GM19438 (cell line): ENCODE measurements around the gene GPRIN3.
"Not testable (repeated sequence)": the region's sequence is repeated elsewhere in the genome, so short reads cannot be mapped to it uniquely, and the experiment has no call there.

Source experiments
- ATAC-seq: cut with Tn5 transposase; IDR thresholded peaks from one replicate; pipeline ENCODE4 v1.9.1; 2021; ENCODE audit warnings: low read depth; ENCODE audit not compliant: unreplicated experiment

GPRIN3 gene

DNA sequence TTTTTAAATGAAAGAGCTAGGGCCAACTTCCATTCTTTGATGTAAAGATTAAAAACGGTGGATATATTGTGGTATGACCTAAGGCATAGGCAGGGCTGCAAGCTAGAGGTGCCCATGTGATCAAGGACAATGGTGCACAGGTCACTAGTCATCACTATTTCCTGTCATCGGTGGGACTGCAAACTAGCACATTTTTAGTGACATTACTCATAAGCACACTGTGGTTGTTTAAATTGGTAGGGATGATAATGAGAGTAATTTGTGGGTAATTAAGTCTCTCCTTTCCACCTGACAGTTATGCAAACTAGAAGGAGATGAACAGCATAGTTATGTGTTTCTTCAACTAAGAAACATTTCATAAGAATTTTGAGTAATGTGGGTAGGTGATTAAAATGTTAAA, 85.4 kb downstream of the GPRIN3 start:
- no peak for ATAC-seq

- no peak for ATAC-seq
These were observed 86.3 kb downstream of the GPRIN3 start for GRCh38 chr4:89221167-89221867.

- no peak for ATAC-seq
These were observed 89.0 kb downstream of the GPRIN3 start for GRCh38 chr4:89218587-89218986.

DNA sequence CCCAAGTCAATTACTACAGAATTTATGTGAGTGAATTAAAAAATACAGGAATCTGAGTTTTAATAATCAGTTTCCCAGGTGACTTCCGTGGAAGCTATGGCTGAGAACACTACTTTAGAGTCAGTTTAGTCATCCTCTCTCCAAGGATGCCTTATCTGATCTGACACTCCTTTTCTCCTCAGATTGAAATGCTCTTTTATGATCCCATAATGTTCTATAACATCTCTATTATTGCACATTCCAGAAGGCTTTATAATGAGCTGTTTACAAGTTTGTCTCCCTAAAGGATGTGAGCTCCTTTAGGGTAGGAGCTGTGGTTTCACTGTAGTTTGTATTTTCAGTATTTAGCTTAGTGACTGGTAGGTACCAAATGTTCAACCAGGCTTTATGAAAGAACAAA, 90.0 kb downstream of the GPRIN3 start:
- no peak for ATAC-seq

- no peak for ATAC-seq
These were observed 90.7 kb downstream of the GPRIN3 start for GRCh38 chr4:89216866-89217265.

- no peak for ATAC-seq
These were observed 91.2 kb downstream of the GPRIN3 start for GRCh38 chr4:89216422-89216821.

GRCh38 chr4:89215736-89216135, 91.9 kb downstream of the GPRIN3 start:
- ATAC-seq = no peak

- ATAC-seq = no peak
These were observed 93.3 kb downstream of the GPRIN3 start for GRCh38 chr4:89214308-89214707.

- ATAC-seq = no peak
These were observed 94.3 kb downstream of the GPRIN3 start for GRCh38 chr4:89213382-89213701.

GRCh38 chr4:89212666-89213381, 94.8 kb downstream of the GPRIN3 start:
- no peak for ATAC-seq

GRCh38 chr4:89204624-89205023, 103.0 kb downstream of the GPRIN3 start:
- no peak for ATAC-seq

GRCh38 chr4:89203902-89204301, 103.7 kb downstream of the GPRIN3 start:
- no peak for ATAC-seq

DNA sequence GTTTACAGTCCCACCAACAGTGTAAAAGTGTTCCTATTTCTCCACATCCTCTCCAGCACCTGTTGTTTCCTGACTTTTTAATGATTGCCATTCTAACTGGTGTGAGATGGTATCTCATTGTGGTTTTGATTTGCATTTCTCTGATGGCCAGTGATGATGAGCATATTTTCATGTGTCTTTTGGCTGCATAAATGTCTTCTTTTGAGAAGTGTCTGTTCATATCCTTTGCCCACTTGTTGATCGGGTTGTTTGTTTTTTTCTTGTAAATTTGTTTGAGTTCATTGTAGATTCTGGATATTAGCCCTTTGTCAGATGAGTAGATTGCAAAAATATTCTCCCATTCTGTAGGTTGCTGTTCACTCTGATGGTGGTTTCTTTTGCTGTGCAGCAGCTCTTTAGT, 108.2 kb downstream of the GPRIN3 start:
- not testable (repeated sequence) for ATAC-seq

GRCh38 chr4:89197920-89198319, 109.7 kb downstream of the GPRIN3 start:
- no peak for ATAC-seq

DNA sequence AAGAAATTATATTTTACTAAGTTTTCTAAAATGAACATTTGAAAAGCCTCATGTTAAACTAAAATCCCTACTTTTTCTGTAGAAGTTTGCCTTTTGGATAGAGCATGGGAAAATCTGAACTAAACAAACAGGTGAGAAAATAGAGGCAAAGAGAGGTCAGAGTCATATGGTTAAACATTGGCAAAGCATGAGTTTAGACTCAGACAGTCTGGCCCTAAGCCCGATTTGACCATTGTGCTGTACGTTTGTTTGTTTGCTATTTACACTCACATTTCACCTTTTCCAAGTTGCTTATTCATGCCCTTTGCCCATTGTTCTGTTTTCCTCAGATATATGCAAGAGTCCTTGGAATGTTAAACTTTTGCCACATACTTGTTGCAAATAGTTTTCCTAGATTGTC, 110.9 kb downstream of the GPRIN3 start:
- ATAC-seq = no peak

DNA sequence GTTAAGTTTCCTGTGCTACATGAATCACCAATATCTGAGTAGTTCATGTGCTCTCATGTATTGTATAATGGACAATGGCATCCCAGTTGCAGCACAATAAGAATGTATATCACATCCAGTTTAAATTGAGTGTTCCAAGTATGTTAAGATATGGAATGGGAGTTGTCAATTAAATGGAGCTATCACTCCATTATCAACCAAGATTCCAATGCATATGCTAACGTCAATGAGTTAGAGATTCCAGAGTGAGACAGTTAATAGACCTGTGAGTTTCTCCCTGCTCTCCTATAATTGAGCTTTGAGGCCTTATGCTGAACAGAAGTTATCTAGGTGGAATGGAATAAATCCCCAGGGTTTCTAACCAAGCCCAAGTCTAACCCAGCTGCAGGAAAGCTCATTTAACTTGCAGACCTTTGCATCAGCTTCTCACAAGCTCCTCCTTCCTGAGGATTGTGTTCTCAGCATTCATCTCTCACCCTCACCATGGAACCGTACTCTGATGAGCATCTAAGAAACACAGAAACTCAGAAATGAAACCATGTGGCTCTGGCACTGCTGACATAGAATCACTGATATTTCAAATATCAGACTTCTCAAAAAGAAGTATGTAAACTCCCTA, 111.4 kb downstream of the GPRIN3 start:
- ATAC-seq = no peak

DNA sequence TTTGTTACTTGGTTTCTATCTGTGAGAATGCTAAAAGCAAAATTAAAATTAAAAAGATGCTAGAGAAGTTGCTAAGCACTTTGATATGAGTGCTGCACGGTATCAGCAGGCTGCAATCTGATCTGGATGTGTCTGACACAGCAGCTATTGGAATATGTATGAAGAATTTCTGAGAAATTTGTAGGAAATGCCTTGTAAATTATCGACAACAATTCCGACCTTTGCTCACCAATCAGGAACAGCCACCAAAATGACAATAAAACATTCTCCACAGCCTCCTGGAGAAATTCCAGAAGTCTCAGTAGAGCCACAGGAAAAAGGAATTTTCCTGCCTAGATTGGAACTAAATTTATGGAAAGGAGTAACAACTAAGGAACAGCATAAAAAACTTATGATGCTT, 113.8 kb downstream of the GPRIN3 start:
- no peak for ATAC-seq
